GM18499 (cell line): ENCODE measurements around the gene CNTRL.

ENCODE experiments used
- ATAC-seq: cut with Tn5 transposase; IDR thresholded peaks from one replicate; pipeline ENCODE4 v1.9.1; 2021; ENCODE audit warnings: moderate number of reproducible peaks; ENCODE audit not compliant: insufficient read depth, unreplicated experiment

The CNTRL gene

GRCh38 chr9:121194730-121195129 lies 120.0 kb downstream of the CNTRL start:
- ATAC-seq, result no peak

- ATAC-seq, result no peak
Observed at GRCh38 chr9:121196389-121196788, 121.6 kb downstream of the CNTRL start.

GRCh38 chr9:121197132-121197531 lies 122.4 kb downstream of the CNTRL start:
- no peak for ATAC-seq

- ATAC-seq, result no peak
Observed at GRCh38 chr9:121198512-121199042, 123.8 kb downstream of the CNTRL start.

- ATAC-seq, result no peak
Observed at GRCh38 chr9:121199921-121200320, 125.2 kb downstream of the CNTRL start.

- no peak for ATAC-seq
Observed at GRCh38 chr9:121200356-121200755, 125.6 kb downstream of the CNTRL start.

- ATAC-seq, result no peak
Observed at GRCh38 chr9:121201045-121201737, 126.4 kb downstream of the CNTRL start.

- peak; percentile 82 for ATAC-seq
Observed at GRCh38 chr9:121201738-121202533, 127.2 kb downstream of the CNTRL start, which contains the start of gene RAB14. TSS of gene RAB14 (minus strand) at chr9:121201869. CDS start at chr9:121193412, 8,457 bp downstream.

GRCh38 chr9:121204121-121204520 lies 129.4 kb downstream of the CNTRL start:
- no peak for ATAC-seq

GRCh38 chr9:121204611-121205010 lies 129.9 kb downstream of the CNTRL start:
- no peak for ATAC-seq

- no peak for ATAC-seq
Observed at GRCh38 chr9:121206516-121207370, 132.0 kb downstream of the CNTRL start.

- ATAC-seq, result peak; percentile 79
Observed at GRCh38 chr9:121207371-121207940, 132.7 kb downstream of the CNTRL start.

- no peak for ATAC-seq
Observed at GRCh38 chr9:121210536-121210935, 135.8 kb downstream of the CNTRL start.

- no peak for ATAC-seq
Observed at GRCh38 chr9:121213136-121213806, 138.5 kb downstream of the CNTRL start.

- no peak for ATAC-seq
Observed at GRCh38 chr9:121214005-121214404, 139.2 kb downstream of the CNTRL start.

- no peak for ATAC-seq
Observed at GRCh38 chr9:121216271-121216805, 141.6 kb downstream of the CNTRL start.

GRCh38 chr9:121217609-121218292 lies 143.0 kb downstream of the CNTRL start:
- ATAC-seq, result peak; percentile 79

GRCh38 chr9:121218357-121219027 lies 143.7 kb downstream of the CNTRL start:
- no peak for ATAC-seq
